ENCODE results near the gene TTLL8. TPM values are rescaled to one million over a fixed set of nuclear protein-coding genes. Genes with fewer than 3 reads are reported as not detected.
"Not testable (repeated sequence)": the region's sequence is repeated elsewhere in the genome, so short reads cannot be mapped to it uniquely, and the experiment has no call there.

TTLL8 gene
- total RNA-seq, 1 experiment from 2014 or later, result not detected

GRCh38 chr22:49998718-49999062, 59.4 kb downstream of the TTLL8 start:
- DNase-seq (ENCODE audit: low read depth), result no peak
- in situ Hi-C loops (cut with HindIII; ENCODE audit: low pct_unique_long_range_greater_than_20kb, low sequenced_read_pairs), result no loop called here

DNA sequence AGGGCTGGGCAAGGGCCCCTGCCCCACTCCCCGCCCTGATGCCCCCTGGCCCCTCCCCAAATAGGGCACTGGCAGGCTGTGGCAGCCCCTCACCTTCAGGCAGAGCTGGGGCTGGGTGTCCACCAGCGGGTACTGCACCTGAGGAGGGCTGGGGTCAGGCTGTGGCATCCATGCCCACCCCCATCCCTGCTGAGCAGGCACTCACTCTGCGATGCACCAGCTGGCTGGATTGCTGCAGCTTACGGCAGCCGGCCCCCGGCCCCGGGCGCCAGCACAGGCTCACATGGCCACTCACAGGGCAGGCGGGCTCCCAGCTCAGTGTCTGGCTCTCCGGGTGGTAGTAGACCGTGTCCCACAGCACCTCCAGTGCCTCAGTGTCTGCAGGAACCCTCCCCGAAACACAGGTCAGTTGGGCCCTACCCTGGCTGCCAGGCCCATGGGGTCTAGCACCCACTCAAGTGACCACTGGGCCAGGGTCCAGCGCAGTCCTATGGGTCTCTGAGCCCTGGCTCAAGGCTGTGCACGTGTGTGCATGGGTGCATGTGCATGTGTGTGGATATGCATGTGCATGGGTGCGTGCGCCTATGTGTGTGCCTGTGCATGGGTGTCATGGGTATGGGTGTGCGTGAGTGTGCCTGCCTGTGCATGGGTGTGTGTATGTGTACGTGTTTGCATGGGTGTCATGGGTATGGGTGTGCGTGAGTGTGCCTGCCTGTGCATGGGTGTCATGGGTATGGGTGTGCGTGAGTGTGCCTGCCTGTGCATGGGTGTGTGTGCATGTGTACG, 60.0 kb downstream of the TTLL8 start:
- no peak for DNase-seq (ENCODE audit: low read depth)
- in situ Hi-C loops (cut with HindIII; ENCODE audit: low pct_unique_long_range_greater_than_20kb, low sequenced_read_pairs), result no loop called here

DNA sequence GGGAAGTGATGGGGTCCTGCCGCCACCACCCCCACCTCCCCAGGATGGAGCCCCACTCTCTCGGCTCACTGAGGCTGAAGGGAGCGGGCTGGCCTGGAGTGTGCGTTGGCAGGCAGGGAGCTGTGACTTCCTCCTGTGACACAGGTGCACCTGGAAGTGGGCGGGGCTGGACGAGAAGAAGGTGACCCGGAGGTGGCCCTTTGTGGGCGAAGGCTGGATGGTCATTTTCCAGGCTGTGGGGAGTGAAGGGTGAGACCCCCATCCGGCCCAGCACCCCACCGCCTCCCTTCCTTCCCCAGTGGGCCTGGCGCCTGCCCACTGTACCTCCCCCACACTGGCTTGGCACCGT, 60.9 kb downstream of the TTLL8 start:
- no peak for DNase-seq (ENCODE audit: low read depth)
- in situ Hi-C loops (cut with HindIII; ENCODE audit: low pct_unique_long_range_greater_than_20kb, low sequenced_read_pairs), result no loop called here

- in situ Hi-C loops (cut with HindIII; ENCODE audit: low pct_unique_long_range_greater_than_20kb, low sequenced_read_pairs), result no loop called here
- no peak for DNase-seq (ENCODE audit: low read depth)
Observed at GRCh38 chr22:49996518-49997250, 61.4 kb downstream of the TTLL8 start.

- no peak for DNase-seq (ENCODE audit: low read depth)
- in situ Hi-C loops (cut with HindIII; ENCODE audit: low pct_unique_long_range_greater_than_20kb, low sequenced_read_pairs), result no loop called here
Observed at GRCh38 chr22:49996119-49996517, 62.0 kb downstream of the TTLL8 start.

- no peak for DNase-seq (ENCODE audit: low read depth)
- in situ Hi-C loops (cut with HindIII; ENCODE audit: low pct_unique_long_range_greater_than_20kb, low sequenced_read_pairs), result no loop called here
Observed at GRCh38 chr22:49995361-49996118, 62.6 kb downstream of the TTLL8 start.

DNA sequence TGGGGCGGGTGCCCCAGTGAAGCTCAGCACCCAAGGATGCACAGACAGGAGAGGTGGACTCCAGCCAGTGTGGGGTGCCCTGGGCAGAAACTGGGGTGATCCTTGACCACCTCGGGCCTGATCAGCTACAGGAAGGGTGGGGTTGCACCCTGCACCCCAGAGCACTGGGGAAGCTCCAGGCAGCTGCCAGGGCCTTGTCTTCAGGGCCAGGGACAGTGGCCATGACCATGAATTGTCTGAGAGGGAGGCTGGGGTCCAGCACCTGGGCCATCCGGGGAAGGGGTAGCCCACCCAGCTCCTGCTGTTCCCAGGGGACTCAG, 63.1 kb downstream of the TTLL8 start:
- in situ Hi-C loops (cut with HindIII; ENCODE audit: low pct_unique_long_range_greater_than_20kb, low sequenced_read_pairs), result no loop called here
- no peak for DNase-seq (ENCODE audit: low read depth)

DNA sequence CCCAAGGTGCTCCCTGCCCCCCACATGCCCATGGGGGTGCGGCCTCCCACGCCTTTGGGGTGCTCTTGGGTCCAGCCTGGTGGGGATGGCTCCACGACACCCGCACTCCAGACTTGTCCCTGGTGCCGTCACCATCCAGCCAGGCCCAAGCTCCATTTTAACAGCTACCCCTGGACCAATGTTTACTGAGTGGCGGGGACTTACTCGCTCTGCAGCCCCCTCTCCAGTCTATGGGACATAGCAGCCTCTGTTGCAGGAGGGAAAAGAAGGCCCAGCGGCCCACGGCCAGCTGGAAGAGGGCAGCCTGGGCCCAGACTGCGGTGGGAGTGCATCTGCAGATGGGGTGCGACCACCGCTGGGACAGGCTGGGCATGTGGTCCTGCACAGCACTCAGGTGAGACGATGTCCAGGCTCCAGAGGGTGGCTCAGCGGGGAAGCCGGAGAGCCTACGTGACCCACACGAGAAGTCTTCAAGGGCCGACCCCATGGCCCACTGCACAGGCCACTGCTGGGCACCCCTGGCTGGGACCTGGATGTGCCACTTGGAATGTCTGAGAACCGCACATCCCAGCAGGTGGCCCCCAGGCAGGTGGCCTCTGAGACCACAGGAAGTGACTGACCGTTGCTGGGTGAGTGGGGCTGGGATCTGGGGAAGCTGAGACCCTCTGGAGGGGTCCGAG, 63.6 kb downstream of the TTLL8 start:
- DNase-seq (ENCODE audit: low read depth), result no peak
- in situ Hi-C loops (cut with HindIII; ENCODE audit: low pct_unique_long_range_greater_than_20kb, low sequenced_read_pairs), result no loop called here

DNA sequence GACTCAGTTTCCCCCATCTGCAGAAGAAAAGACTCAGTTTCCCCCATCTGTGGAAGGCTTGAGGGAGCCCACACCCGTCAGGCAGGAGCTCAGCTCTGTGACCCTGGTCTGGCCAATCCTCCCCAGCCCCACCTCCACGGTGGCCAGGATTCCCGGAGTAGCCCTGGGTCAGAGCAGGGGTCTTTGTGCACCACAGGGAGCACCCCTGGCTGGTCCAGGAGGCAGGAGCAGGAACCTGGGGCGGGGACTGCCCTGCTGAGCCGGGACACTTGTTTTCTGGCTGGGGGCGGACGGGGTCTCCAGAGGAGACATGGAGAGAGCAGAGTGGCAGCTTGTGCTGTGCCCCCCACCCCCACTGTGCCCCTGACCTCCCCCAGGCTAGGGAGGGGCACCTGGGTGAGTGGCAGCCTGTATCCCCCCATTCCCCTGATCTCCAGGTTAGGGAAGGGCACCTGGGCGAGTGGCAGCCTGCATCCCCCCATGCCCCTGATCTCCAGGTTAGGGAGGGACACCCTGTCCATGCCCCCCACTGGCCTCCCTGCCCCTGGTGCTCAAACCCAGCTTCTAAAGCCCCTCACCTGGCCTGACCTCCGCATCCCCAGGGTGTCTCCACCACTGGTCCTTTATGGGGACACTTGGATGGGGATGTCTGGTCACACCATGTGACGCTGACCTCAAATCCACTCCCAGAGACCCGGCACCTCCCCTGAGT, 64.3 kb downstream of the TTLL8 start:
- in situ Hi-C loops (cut with HindIII; ENCODE audit: low pct_unique_long_range_greater_than_20kb, low sequenced_read_pairs), result no loop called here
- DNase-seq (ENCODE audit: low read depth), result no peak

- DNase-seq (ENCODE audit: low read depth), result no peak
- in situ Hi-C loops (cut with HindIII; ENCODE audit: low pct_unique_long_range_greater_than_20kb, low sequenced_read_pairs), result no loop called here
Observed at GRCh38 chr22:49992921-49993648, 65.0 kb downstream of the TTLL8 start.

DNA sequence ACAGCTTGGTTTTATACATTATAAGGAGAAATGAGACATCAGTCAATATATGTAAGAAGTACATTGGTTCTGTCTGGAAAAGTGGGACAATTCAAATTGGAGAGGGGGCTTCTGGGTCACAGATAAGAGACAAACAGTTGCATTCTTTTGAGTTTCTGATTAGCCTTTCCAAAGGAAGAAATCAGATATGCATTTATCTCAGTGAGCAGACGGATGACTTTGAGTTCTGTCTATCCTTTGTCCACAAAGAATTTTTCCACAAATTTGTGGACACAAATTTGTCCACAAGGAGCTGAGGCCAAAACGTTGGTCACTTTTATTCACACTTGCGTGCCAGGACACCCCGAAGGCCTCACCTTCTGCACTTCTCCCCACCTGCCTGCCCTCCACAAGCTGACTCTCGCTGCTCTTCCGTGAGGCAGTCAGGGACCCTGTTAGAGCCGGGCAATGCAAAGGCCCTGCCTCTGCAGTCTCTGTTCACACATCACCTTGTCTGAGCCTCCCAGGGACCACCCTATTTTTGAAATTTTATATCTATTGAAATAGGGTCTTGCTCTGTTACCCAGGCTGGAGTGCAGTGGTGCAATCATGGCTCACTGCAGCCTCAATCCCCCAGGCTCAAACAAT, 66.1 kb downstream of the TTLL8 start:
- DNase-seq (ENCODE audit: low read depth), result no peak
- in situ Hi-C loops (cut with HindIII; ENCODE audit: low pct_unique_long_range_greater_than_20kb, low sequenced_read_pairs), result no loop called here

DNA sequence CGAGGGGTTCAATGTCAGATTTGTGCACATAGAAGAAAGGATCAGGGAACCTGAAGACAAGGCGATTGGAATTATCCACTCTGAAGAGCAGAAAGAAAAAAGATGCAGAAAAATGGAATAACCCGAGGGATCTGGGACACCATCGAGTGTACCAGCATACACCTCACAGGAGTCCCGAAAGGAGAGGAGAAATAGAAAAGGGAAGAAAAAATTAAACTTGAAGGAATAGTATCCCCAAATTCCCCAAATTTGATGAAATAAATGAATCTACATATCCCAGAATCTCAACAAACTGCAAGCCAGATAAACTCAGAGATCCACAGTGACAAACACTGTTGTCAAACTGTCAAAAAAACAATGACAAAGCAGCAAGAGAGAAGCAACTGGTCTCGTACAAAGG, 66.9 kb downstream of the TTLL8 start:
- DNase-seq (ENCODE audit: low read depth), result no peak
- in situ Hi-C loops (cut with HindIII; ENCODE audit: low pct_unique_long_range_greater_than_20kb, low sequenced_read_pairs), result no loop called here

- in situ Hi-C loops (cut with HindIII; ENCODE audit: low pct_unique_long_range_greater_than_20kb, low sequenced_read_pairs); DNase-seq (ENCODE audit: low read depth): not testable (repeated sequence)
Observed at GRCh38 chr22:49989826-49990225, 68.3 kb downstream of the TTLL8 start.

DNA sequence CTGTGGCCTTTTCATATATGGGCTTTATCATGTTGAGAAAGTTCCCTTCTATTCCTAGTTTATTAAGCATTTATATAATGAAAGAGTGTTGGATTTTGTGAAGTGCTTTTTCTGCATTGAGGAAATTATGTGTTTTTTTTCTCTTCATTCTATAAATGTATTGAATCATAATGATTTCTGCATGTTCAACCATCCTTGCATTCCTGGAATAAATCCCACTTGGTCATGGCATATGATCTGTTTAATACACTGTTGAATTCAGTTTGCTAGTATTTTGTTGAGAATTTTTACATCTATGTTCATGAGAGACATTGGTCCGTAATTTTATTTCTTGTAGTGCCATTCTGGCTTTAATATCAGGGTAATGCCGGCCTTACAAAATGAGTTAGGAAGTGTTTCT, 71.8 kb downstream of the TTLL8 start:
- no peak for DNase-seq (ENCODE audit: low read depth)
- in situ Hi-C loops (cut with HindIII; ENCODE audit: low pct_unique_long_range_greater_than_20kb, low sequenced_read_pairs), result no loop called here

DNA sequence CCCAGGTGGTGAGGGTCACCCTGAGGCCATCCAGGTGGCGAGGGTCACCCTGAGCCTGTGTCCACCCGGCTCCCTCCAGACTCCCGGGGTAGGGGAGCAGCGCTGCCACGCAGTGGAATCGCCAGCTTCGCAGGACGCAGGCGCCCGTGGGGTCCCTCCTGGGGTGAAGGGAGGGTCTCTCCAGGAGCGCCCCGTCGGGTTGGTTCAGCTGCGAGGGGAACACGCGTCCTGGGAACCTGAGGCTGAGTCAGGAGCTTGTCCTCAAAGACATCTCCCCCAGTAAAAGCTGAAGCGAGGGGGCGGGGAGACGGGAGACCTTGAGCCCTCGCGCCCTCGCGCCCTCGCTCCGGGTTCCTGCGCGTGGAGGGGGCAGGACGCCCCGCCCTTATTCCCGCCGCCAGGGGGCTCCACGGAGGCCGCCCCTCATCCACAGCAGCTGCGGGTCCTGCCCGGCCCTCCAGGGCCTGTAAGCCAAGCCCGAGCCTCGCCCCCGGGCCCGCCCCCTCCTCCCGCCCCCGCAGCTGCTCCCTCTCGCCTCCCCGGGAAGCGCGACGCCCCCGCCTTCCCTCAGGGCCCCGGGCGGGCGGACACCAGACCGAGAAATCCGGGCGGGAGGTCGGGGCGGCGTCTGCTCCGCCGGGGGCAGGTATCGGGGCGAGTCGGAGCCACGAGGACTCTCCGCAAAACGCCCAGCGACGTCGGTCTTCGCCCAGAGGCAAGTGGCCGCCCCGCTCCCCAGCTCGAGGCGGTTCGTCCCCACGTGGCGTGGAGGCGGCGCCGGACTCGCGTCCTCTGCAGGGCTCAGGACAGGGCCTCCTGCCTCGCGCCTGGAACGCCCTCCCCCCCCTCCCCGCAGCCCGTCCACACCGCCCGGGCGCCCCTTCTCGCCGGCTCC, 74.7 kb downstream of the TTLL8 start:
- in situ Hi-C loops (cut with HindIII; ENCODE audit: low pct_unique_long_range_greater_than_20kb, low sequenced_read_pairs), result no loop called here

DNA sequence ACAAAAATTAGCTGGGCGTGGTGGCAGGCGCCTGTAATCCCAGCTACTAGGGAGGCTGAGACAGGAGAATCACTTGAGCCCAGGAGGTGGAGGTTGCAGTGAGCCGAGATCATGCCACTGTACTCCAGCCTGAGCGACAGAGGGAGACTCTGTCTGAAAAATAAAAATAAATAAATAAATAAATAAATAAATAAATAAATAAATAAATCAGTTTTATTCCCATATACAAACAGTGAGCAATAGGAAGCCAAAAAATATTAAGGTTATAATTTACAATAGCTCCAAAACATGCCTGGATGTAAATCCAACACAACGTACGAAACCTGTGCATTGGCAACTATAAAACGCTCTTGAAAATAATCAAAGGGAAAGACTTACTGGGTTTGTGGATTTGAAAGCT, 76.3 kb downstream of the TTLL8 start:
- in situ Hi-C loops (cut with HindIII; ENCODE audit: low pct_unique_long_range_greater_than_20kb, low sequenced_read_pairs); DNase-seq (ENCODE audit: low read depth): not testable (repeated sequence)

More for the DNA sequence above, 74.7 kb downstream of the TTLL8 start:
- DNase-seq (ENCODE audit: low read depth), result no peak
